Kidney (tissue), 14 donors: ENCODE measurements around the gene OR51D1. TPM values are rescaled to one million over a fixed set of nuclear protein-coding genes. Genes with fewer than 3 reads are reported as not detected.

Experiments used
- DNase-seq, 5 donors: peaks; one replicate each; pipeline ENCODE4 v3.0.0-alpha.2; 2013 to 2020
- FAIRE-seq: peaks from 2 replicates; lab custom pipeline; 2012; peaks lifted over from hg19 to GRCh38; lab: Jason Lieb, UNC
- H3K27ac ChIP-seq, 2 donors: one replicate each; pipeline ENCODE4 v1.7.0; 2013; ENCODE audit warnings: low read depth in 2 of 2, low read length in 2 of 2, inconsistent platforms in 1 of 2
- H3K27me3 ChIP-seq: one replicate; pipeline ENCODE4 v1.7.1; 2013; ENCODE audit warnings: low read length, inconsistent platforms; ENCODE audit not compliant: control insufficient read depth, insufficient read depth
- H3K36me3 ChIP-seq, 3 donors: one replicate each; pipeline versions ENCODE4 v1.7.0 to v1.7.1; 2013; ENCODE audit warnings: low read length in 3 of 3, control low read depth in 1 of 3, inconsistent platforms in 1 of 3; ENCODE audit not compliant: insufficient read depth in 3 of 3, control insufficient read depth in 2 of 3
- H3K4me1 ChIP-seq, 3 donors: one replicate each; pipeline versions ENCODE4 v1.7.0 to v1.7.1; 2013; ENCODE audit warnings: low read length in 3 of 3, inconsistent platforms in 1 of 3, low read depth in 1 of 3; ENCODE audit not compliant: control insufficient read depth in 2 of 3, insufficient read depth in 2 of 3
- H3K4me3 ChIP-seq, 3 donors: one replicate each; pipeline versions ENCODE4 v1.7.0 to v1.8.1; 2013; ENCODE audit warnings: low read length in 3 of 3, control low read depth in 1 of 3, inconsistent platforms in 1 of 3
- H3K9ac ChIP-seq, 3 donors: one replicate each; pipeline versions ENCODE4 v1.7.0 to v1.7.1; 2013; ENCODE audit warnings: low read length in 3 of 3, control low read depth in 1 of 3, inconsistent platforms in 1 of 3
- H3K9me3 ChIP-seq, 3 donors: one replicate each; pipeline versions ENCODE4 v1.7.0 to v1.7.1; 2013; ENCODE audit warnings: low read length in 3 of 3, control low read depth in 1 of 3, inconsistent platforms in 1 of 3; ENCODE audit not compliant: control insufficient read depth in 2 of 3, insufficient read depth in 1 of 3
- CTCF ChIP-seq: IDR thresholded peaks from 3 replicates; pipeline ENCODE4 v1.5.1; 2012; ENCODE audit warnings: mild to moderate bottlenecking, moderate library complexity, borderline replicate concordance; ENCODE audit not compliant: insufficient read depth; ENCODE audit errors: extremely low read depth
- intact Hi-C: fragments of 100-400 bp; cut with DNase I; formaldehyde crosslinking; loops from one replicate; pipeline ENCODE4 v1.11.1; 2022
- polyA plus RNA-seq: library from polyadenylated mRNA; stranded (reverse); fragments of 350-450 nt; fragmentation: Illumina TruSeq; extraction: RNeasy Lipid Tissue Mini Kit (QIAGEN cat#74804); gene quantifications from one replicate; pipeline ENCODE4 v1.2.3, GENCODE V29; 2014; ENCODE audit warnings: low read depth, low replicate concordance; ENCODE audit not compliant: insufficient read depth
- total RNA-seq: library from RNA; stranded (reverse); fragmentation: NEBNext Ultra II Directional; extraction: Animal tissue kit (Norgen Biotek cat#: 25700); gene quantifications from one replicate; pipeline ENCODE4 v1.2.1, GENCODE V29; 2021
- donor health status: control.
- donor health status: control.
- donor health status: control.
- donor health status: control.
- donor health status: control.
- donor health status: DM: yes; HTN: yes; CAD: no.
- donor health status: Normal renal cell carcinoma (clear cell type).

The OR51D1 gene
- total and polyA plus RNA-seq, 2 donors from 2014 or later: not detected

GRCh38 chr11:4636136-4636535 lies 1.1 kb upstream of the OR51D1 start:
- Histone ChIP-seq H3K27me3 (no peaks in the 10 kb centered on the region), H3K4me3 (no peak overlapping the region), H3K36me3 (no peaks in the 10 kb centered on the region), H3K27ac (no peak overlapping the region), H3K9me3 (no peaks in the 10 kb centered on the region), H3K9ac (no peak overlapping the region), H3K4me1 (peaks cover 0 to 3% (median 0%) of the 10 kb centered on the region in 3 donors)
- FAIRE-seq (no peak), DNase-seq (no peak)
- intact Hi-C loops: no loop called here
- TF ChIP-seq CTCF: no peak

GRCh38 chr11:4637662-4638047 lies 378 bp downstream of the OR51D1 start:
- no peak for TF ChIP-seq CTCF
- no peak overlapping the region for H3K9ac ChIP-seq
- FAIRE-seq (no peak), DNase-seq (no peak)
- no peaks in the 10 kb centered on the region for H3K27me3 ChIP-seq
- peaks cover 0 to 3% (median 0%) of the 10 kb centered on the region in 3 donors for H3K4me1 ChIP-seq
- no peak overlapping the region for H3K27ac ChIP-seq
- no peaks in the 10 kb centered on the region for H3K36me3 ChIP-seq
- H3K9me3 ChIP-seq: no peaks in the 10 kb centered on the region
- intact Hi-C loops: no loop called here
- H3K4me3 ChIP-seq: no peak overlapping the region

- no peaks in the 10 kb centered on the region for H3K27me3 ChIP-seq
- FAIRE-seq: no peak
- no peaks in the 10 kb centered on the region for H3K36me3 ChIP-seq
- no peak for TF ChIP-seq CTCF
- no peak overlapping the region for H3K27ac ChIP-seq
- no peak for DNase-seq
- H3K4me1 ChIP-seq: peaks cover 0 to 3% (median 0%) of the 10 kb centered on the region in 3 donors
- no peak overlapping the region for H3K4me3 ChIP-seq
- intact Hi-C loops: no loop called here
- H3K9ac ChIP-seq: no peak overlapping the region
- H3K9me3 ChIP-seq: no peaks in the 10 kb centered on the region
These were observed 2.7 kb downstream of the OR51D1 start for GRCh38 chr11:4639931-4640330.

- FAIRE-seq: no peak
These were observed 4.2 kb downstream of the OR51D1 start for GRCh38 chr11:4641501-4641900.

More at GRCh38 chr11:4641501-4641900, 4.2 kb downstream of the OR51D1 start:
- Histone ChIP-seq H3K27me3 (no peaks in the 10 kb centered on the region), H3K9ac (no peak overlapping the region), H3K36me3 (no peaks in the 10 kb centered on the region), H3K9me3 (no peaks in the 10 kb centered on the region), H3K27ac (no peak overlapping the region), H3K4me3 (no peak overlapping the region), H3K4me1 (peaks cover 0 to 3% (median 0%) of the 10 kb centered on the region in 3 donors)
- intact Hi-C loops: no loop called here
- DNase-seq: no peak
- TF ChIP-seq CTCF: no peak
